Activated T-cell treated with anti-CD3 and anti-CD28 coated beads, Interleukin-2, amount 50 U/mL, for 48 hours (primary cell): ENCODE measurements around the gene CPNE9.

Experiments used
- DNase-seq, 2 experiments: peaks; one replicate each; pipeline ENCODE4 v3.0.0-alpha.2; 2020

CPNE9 gene

GRCh38 chr3:9703736-9704346 is at the start of gene CPNE9:
Gene CPNE9 (plus strand): TSS chr3:9703833. CDS start chr3:9703997, 164 bp downstream.
- no peak for DNase-seq

- no peak for DNase-seq
Measured at GRCh38 chr3:9659849-9660248, 43.8 kb upstream of the CPNE9 start.

- no peak for DNase-seq
Measured at GRCh38 chr3:9660972-9661371, 42.7 kb upstream of the CPNE9 start.

- no peak for DNase-seq
Measured at GRCh38 chr3:9664119-9664751, 39.4 kb upstream of the CPNE9 start.

GRCh38 chr3:9666704-9667445 is 36.8 kb upstream of the CPNE9 start:
- DNase-seq: no peak

GRCh38 chr3:9669277-9669676 is 34.4 kb upstream of the CPNE9 start:
- no peak for DNase-seq

- no peak for DNase-seq
Measured at GRCh38 chr3:9669720-9670432, 33.8 kb upstream of the CPNE9 start.

- no peak for DNase-seq
Measured at GRCh38 chr3:9673082-9673481, 30.6 kb upstream of the CPNE9 start.

GRCh38 chr3:9673752-9674151 is 29.9 kb upstream of the CPNE9 start:
- DNase-seq: no peak

- no peak for DNase-seq
Measured at GRCh38 chr3:9675736-9676290, 27.8 kb upstream of the CPNE9 start.

- no peak for DNase-seq
Measured at GRCh38 chr3:9676785-9677184, 26.8 kb upstream of the CPNE9 start.

GRCh38 chr3:9678493-9678892 is 25.1 kb upstream of the CPNE9 start:
- no peak for DNase-seq

GRCh38 chr3:9679476-9680080 is 24.1 kb upstream of the CPNE9 start:
- DNase-seq: no peak

GRCh38 chr3:9681011-9681722 is 22.5 kb upstream of the CPNE9 start:
- no peak for DNase-seq

GRCh38 chr3:9681723-9682081 is 21.9 kb upstream of the CPNE9 start:
- DNase-seq: no peak

- DNase-seq: no peak
Measured at GRCh38 chr3:9682096-9682495, 21.5 kb upstream of the CPNE9 start.

GRCh38 chr3:9683426-9683825 is 20.2 kb upstream of the CPNE9 start:
- DNase-seq: no peak

GRCh38 chr3:9685216-9686049 is 18.2 kb upstream of the CPNE9 start:
- no peak for DNase-seq

GRCh38 chr3:9686050-9686550 is 17.5 kb upstream of the CPNE9 start:
- no peak for DNase-seq

- DNase-seq: no peak
Measured at GRCh38 chr3:9686703-9687102, 16.9 kb upstream of the CPNE9 start.

- no peak for DNase-seq
Measured at GRCh38 chr3:9687514-9687913, 16.1 kb upstream of the CPNE9 start.
